WTC11 (cell line): ENCODE data around the gene DPP4. TPM values are rescaled to one million over a fixed set of nuclear protein-coding genes. Genes with fewer than 3 reads are reported as not detected.

ENCODE experiments used
- ATAC-seq: fragments of 200-7000 bp; cut with Tn5 transposase; 2 replicates; pipeline ENCODE4 v1.10.0; 2021; ENCODE audit warnings: mild to moderate bottlenecking, moderate library complexity
- CTCF ChIA-PET: fragments of 300-600 bp; sonication (Branson Sonifier 250); formaldehyde crosslinking; loops from one replicate; lab custom pipeline; 2021; ENCODE audit warnings: antibody characterized with exemption; lab: Charles Lee
- POLR2A ChIA-PET: fragments of 350-600 bp; sonication (Branson Sonifier 250); formaldehyde crosslinking; loops from one replicate; lab custom pipeline; 2021; ENCODE audit warnings: antibody characterized with exemption; lab: Charles Lee
- DNase-seq: peaks from one replicate; pipeline ENCODE4 v3.0.0; 2021; ENCODE audit warnings: low spot score
- H3K27ac Mint-ChIP-seq: 2 replicates; pipeline ENCODE4 v1.8.0; 2021; ENCODE audit warnings: mixed read lengths
- H3K27me3 Mint-ChIP-seq: 2 replicates; pipeline ENCODE4 v1.8.0; 2021; ENCODE audit warnings: low read depth, mild to moderate bottlenecking, moderate library complexity, mixed read lengths
- H3K36me3 Mint-ChIP-seq: 2 replicates; pipeline ENCODE4 v1.8.0; 2021; ENCODE audit warnings: mixed read lengths
- H3K4me1 Mint-ChIP-seq: 2 replicates; pipeline ENCODE4 v1.8.0; 2022; ENCODE audit warnings: mixed read lengths
- H3K4me3 Mint-ChIP-seq: 2 replicates; pipeline ENCODE4 v1.8.0; 2021; ENCODE audit warnings: mild to moderate bottlenecking, moderate library complexity, mixed read lengths
- H3K9me3 Mint-ChIP-seq: 2 replicates; pipeline ENCODE4 v1.8.0; 2021; ENCODE audit warnings: mixed read lengths
- AFF4 ChIP-seq: sonication (generic); formaldehyde crosslinking; IDR thresholded peaks from 2 replicates; pipeline ENCODE4 v1.8.1; 2023; ENCODE audit warnings: mild to moderate bottlenecking, missing genetic modification reagents, borderline replicate concordance
- AR ChIP-seq: fragments of 250-450 bp; sonication (Bioruptor Pico); IDR thresholded peaks from 2 replicates; pipeline ENCODE4 v1.9.0; 2021; ENCODE audit warnings: mild to moderate bottlenecking
- ATF6 ChIP-seq: sonication (generic); formaldehyde crosslinking; IDR thresholded peaks from 2 replicates; pipeline ENCODE4 v1.8.1; 2023; ENCODE audit warnings: mild to moderate bottlenecking, missing genetic modification reagents
- ESRRA ChIP-seq: sonication (generic); formaldehyde crosslinking; IDR thresholded peaks from 2 replicates; pipeline ENCODE4 v1.8.1; 2022; ENCODE audit warnings: mild to moderate bottlenecking, missing genetic modification reagents, borderline replicate concordance
- FOXP1 ChIP-seq: sonication (generic); formaldehyde crosslinking; IDR thresholded peaks from 2 replicates; pipeline ENCODE4 v1.8.0; 2022; ENCODE audit warnings: missing genetic modification reagents, mild to moderate bottlenecking, moderate library complexity, borderline replicate concordance
- GTF2I ChIP-seq: fragments of 250-450 bp; sonication (Bioruptor Pico); conservative IDR thresholded peaks from 2 replicates; pipeline ENCODE4 v1.4.0; 2021; ENCODE audit warnings: mild to moderate bottlenecking
- HMGA2 ChIP-seq: fragments of 250-450 bp; sonication (Bioruptor Pico); IDR thresholded peaks from 2 replicates; pipeline ENCODE4 v1.4.0; 2021; ENCODE audit warnings: mild to moderate bottlenecking, moderate library complexity
- IRF1 ChIP-seq: sonication (generic); formaldehyde crosslinking; IDR thresholded peaks from 2 replicates; pipeline ENCODE4 v1.8.0; 2023; ENCODE audit warnings: missing genetic modification reagents
- IRF2 ChIP-seq: sonication (generic); formaldehyde crosslinking; IDR thresholded peaks from 2 replicates; pipeline ENCODE4 v1.8.0; 2022; ENCODE audit warnings: low read depth, missing genetic modification reagents, borderline replicate concordance
- NR2C2 ChIP-seq: sonication (generic); formaldehyde crosslinking; IDR thresholded peaks from 2 replicates; pipeline ENCODE4 v1.8.0; 2022; ENCODE audit warnings: mild to moderate bottlenecking, missing genetic modification reagents
- NR3C1 ChIP-seq: sonication (generic); formaldehyde crosslinking; conservative IDR thresholded peaks from 2 replicates; pipeline ENCODE4 v1.8.1; 2023; ENCODE audit warnings: low read depth, mild to moderate bottlenecking, missing genetic modification reagents
- RORB ChIP-seq: fragments of 250-450 bp; sonication (Bioruptor Pico); IDR thresholded peaks from 2 replicates; pipeline ENCODE4 v1.9.0; 2021; ENCODE audit warnings: mild to moderate bottlenecking
- SMAD3 ChIP-seq: sonication (generic); formaldehyde crosslinking; IDR thresholded peaks from 2 replicates; pipeline ENCODE4 v1.8.0; 2022; ENCODE audit warnings: missing genetic modification reagents, mild to moderate bottlenecking, borderline replicate concordance
- SP1 ChIP-seq: sonication (generic); formaldehyde crosslinking; conservative IDR thresholded peaks from 2 replicates; pipeline ENCODE4 v1.8.1; 2022; ENCODE audit warnings: missing genetic modification reagents
- TEAD4 ChIP-seq: sonication (generic); formaldehyde crosslinking; IDR thresholded peaks from 2 replicates; pipeline ENCODE4 v1.8.0; 2022; ENCODE audit warnings: mild to moderate bottlenecking, missing genetic modification reagents
- TP53 ChIP-seq: sonication (generic); formaldehyde crosslinking; IDR thresholded peaks from 2 replicates; pipeline ENCODE4 v1.8.1; 2023; ENCODE audit warnings: mild to moderate bottlenecking, missing genetic modification reagents
- ZNF281 ChIP-seq: sonication (generic); formaldehyde crosslinking; IDR thresholded peaks from 2 replicates; pipeline ENCODE4 v1.8.0; 2023; ENCODE audit warnings: mild to moderate bottlenecking, missing genetic modification reagents
- ZNF317 ChIP-seq: sonication (generic); formaldehyde crosslinking; IDR thresholded peaks from 2 replicates; pipeline ENCODE4 v1.8.1; 2023; ENCODE audit warnings: low read depth, mild to moderate bottlenecking, moderate library complexity, missing genetic modification reagents, borderline replicate concordance
- ZNF512 ChIP-seq: sonication (generic); formaldehyde crosslinking; IDR thresholded peaks from 2 replicates; pipeline ENCODE4 v1.8.1; 2022; ENCODE audit warnings: missing genetic modification reagents, borderline replicate concordance
- total RNA-seq: library from RNA; stranded (reverse); gene quantifications from 3 replicates; pipeline ENCODE4 v1.2.3, GENCODE V29; 2021

The DPP4 gene
- total RNA-seq, 1 experiment from 2014 or later, result 3.6 TPM

- ATAC-seq (no peak), DNase-seq (no peak)
- CTCF ChIA-PET, result no interaction called here
- TF ChIP-seq ZNF281 (CRISPR knock-in tag), result no peak
- TF ChIP-seq GTF2I (CRISPR knock-in tag), result no peak
- no peak for TF ChIP-seq ZNF317 (CRISPR knock-in tag)
- no peak for TF ChIP-seq FOXP1 (CRISPR knock-in tag)
- no peak for TF ChIP-seq SMAD3 (CRISPR knock-in tag)
- no peak for TF ChIP-seq SP1 (CRISPR knock-in tag)
- no peak for TF ChIP-seq ATF6 (CRISPR knock-in tag)
- TF ChIP-seq TP53 (CRISPR knock-in tag), result no peak
- TF ChIP-seq IRF1, result no peak
- no peak for TF ChIP-seq TEAD4 (CRISPR knock-in tag)
- TF ChIP-seq ZNF512 (CRISPR knock-in tag), result no peak
- no peak for TF ChIP-seq NR2C2
- no peak for TF ChIP-seq AR
- no peak for TF ChIP-seq IRF2 (CRISPR knock-in tag)
- TF ChIP-seq AFF4 (CRISPR knock-in tag), result no peak
- TF ChIP-seq ESRRA (CRISPR knock-in tag), result no peak
- no peak for TF ChIP-seq RORB
- TF ChIP-seq NR3C1 (CRISPR knock-in tag), result no peak
- TF ChIP-seq HMGA2 (CRISPR knock-in tag), result no peak
- Mint-ChIP-seq H3K4me1 (no peaks in the 10 kb centered on the region), H3K27me3 (no peaks in the 10 kb centered on the region), H3K27ac (no peak overlapping the region), H3K9me3 (no peaks in the 10 kb centered on the region), H3K4me3 (no peak overlapping the region), H3K36me3 (no peaks in the 10 kb centered on the region)
- POLR2A ChIA-PET, result no interaction called here
Observed at GRCh38 chr2:161955211-161955610, 118.8 kb downstream of the DPP4 start.
